Stimulated activated naive B cell treated with anti-CD40 and anti-IgM and Interleukin-4, amounts not matched to agents 10 μg/mL and 1 μg/mL and 100 μg/mL, for 72 hours (primary cell): ENCODE results near the gene GGT6.

Experiments used
- ATAC-seq, 2 donors: fragments of 150-1000 bp; cut with Tn5 transposase; replicated peaks; 2 replicates each; pipeline ENCODE4 v1.10.0; 2021; ENCODE audit warnings: moderate library complexity in 1 of 2
- DNase-seq: peaks from one replicate; pipeline ENCODE4 v3.0.0; 2021
- H3K27ac Mint-ChIP-seq: one replicate; pipeline ENCODE4 v1.8.0; 2022; ENCODE audit warnings: mild to moderate bottlenecking, mixed read lengths
- H3K27me3 Mint-ChIP-seq, 2 donors: one replicate each; pipeline ENCODE4 v1.8.0; 2022; ENCODE audit warnings: mixed read lengths in 2 of 2
- H3K36me3 Mint-ChIP-seq, 2 donors: one replicate each; pipeline ENCODE4 v1.8.0; 2022; ENCODE audit warnings: mixed read lengths in 2 of 2, mild to moderate bottlenecking in 1 of 2
- H3K4me1 Mint-ChIP-seq, 2 donors: one replicate each; pipeline ENCODE4 v1.8.0; 2022; ENCODE audit warnings: mixed read lengths in 2 of 2, mild to moderate bottlenecking in 1 of 2
- H3K4me3 Mint-ChIP-seq, 2 donors: one replicate each; pipeline ENCODE4 v1.8.0; 2022; ENCODE audit warnings: mild to moderate bottlenecking in 2 of 2, mixed read lengths in 2 of 2, moderate library complexity in 1 of 2
- H3K9me3 Mint-ChIP-seq, 2 donors: one replicate each; pipeline ENCODE4 v1.8.0; 2022; ENCODE audit warnings: mixed read lengths in 2 of 2, mild to moderate bottlenecking in 1 of 2

Gene GGT6

GRCh38 chr17:4574448-4575045, 14.2 kb upstream of the GGT6 start:
- no peak for ATAC-seq
- no peak overlapping the region for H3K4me3 Mint-ChIP-seq
- no peak overlapping the region for H3K27ac Mint-ChIP-seq
- H3K36me3 Mint-ChIP-seq = no peaks in the 10 kb centered on the region
- H3K27me3 Mint-ChIP-seq = peaks cover 17 to 31% of the 10 kb centered on the region in 2 donors
- no peaks in the 10 kb centered on the region for H3K9me3 Mint-ChIP-seq
- H3K4me1 Mint-ChIP-seq = peaks cover 10 to 12% of the 10 kb centered on the region in 2 donors
- DNase-seq = no peak

DNA sequence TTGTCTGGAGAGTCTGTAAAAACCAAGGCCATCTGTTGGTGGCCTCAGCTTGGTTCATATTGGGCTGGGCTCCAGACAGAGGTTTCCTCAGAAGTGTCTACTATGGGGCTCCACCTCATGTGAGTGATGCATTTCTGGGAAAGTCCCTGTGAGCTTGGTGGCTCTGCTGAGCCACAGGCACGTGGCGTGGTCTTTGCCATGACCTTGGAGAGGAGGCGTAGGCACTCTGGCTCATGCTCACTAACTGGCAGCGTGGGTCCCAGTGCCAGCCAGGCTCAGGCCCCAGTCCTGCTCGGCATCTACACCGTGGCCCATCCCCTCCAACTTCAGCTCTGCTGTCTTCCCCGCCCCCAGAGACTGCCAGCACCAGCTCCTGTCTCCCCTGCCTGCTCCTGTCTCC, 13.3 kb upstream of the GGT6 start:
- Mint-ChIP-seq H3K36me3 (no peaks in the 10 kb centered on the region), H3K27ac (no peak overlapping the region), H3K4me1 (peaks cover 10 to 12% of the 10 kb centered on the region in 2 donors), H3K27me3 (peaks cover 16 to 31% of the 10 kb centered on the region in 2 donors), H3K4me3 (no peak overlapping the region), H3K9me3 (no peaks in the 10 kb centered on the region)
- ATAC-seq = peak; percentile 99 to 100
- DNase-seq = peak; percentile 59

GRCh38 chr17:4573115-4573514, 12.7 kb upstream of the GGT6 start:
- no peak overlapping the region for H3K27ac Mint-ChIP-seq
- H3K27me3 Mint-ChIP-seq = peaks cover 16 to 31% of the 10 kb centered on the region in 2 donors
- H3K4me1 Mint-ChIP-seq = peaks cover 10 to 12% of the 10 kb centered on the region in 2 donors
- H3K36me3 Mint-ChIP-seq = no peaks in the 10 kb centered on the region
- ATAC-seq = no peak
- no peak for DNase-seq
- no peaks in the 10 kb centered on the region for H3K9me3 Mint-ChIP-seq
- H3K4me3 Mint-ChIP-seq = no peak overlapping the region

DNA sequence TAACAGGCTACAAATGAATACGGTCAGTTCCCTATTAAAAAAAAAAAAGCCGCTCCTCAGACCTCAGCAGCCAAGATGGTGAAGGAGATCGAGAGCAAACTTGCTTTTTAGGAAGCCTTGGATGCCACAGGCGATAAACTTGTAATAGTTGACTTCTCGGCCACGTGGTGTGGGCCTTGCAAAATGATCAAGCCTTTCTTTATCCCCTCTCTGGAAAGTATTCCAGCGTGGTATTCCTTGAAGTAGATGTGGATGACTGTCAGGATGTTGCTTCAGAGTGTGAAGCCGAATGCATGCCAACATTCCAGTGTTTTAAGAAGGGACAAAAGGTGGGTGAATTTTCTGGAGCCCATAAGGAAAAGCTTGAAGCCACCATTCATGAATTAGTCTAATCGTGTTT, 11.8 kb upstream of the GGT6 start:
- ATAC-seq = no peak
- H3K9me3 Mint-ChIP-seq = no peaks in the 10 kb centered on the region
- H3K4me3 Mint-ChIP-seq = no peak overlapping the region
- H3K27me3 Mint-ChIP-seq = peaks cover 16 to 31% of the 10 kb centered on the region in 2 donors
- no peak for DNase-seq
- no peaks in the 10 kb centered on the region for H3K36me3 Mint-ChIP-seq
- no peak overlapping the region for H3K27ac Mint-ChIP-seq
- H3K4me1 Mint-ChIP-seq = peaks cover 10 to 12% of the 10 kb centered on the region in 2 donors

GRCh38 chr17:4569591-4569990, 9.2 kb upstream of the GGT6 start:
- Mint-ChIP-seq H3K27me3 (peaks cover 11 to 15% of the 10 kb centered on the region in 2 donors), H3K27ac (no peak overlapping the region), H3K9me3 (no peaks in the 10 kb centered on the region), H3K4me1 (peaks cover 17 to 20% of the 10 kb centered on the region in 2 donors), H3K4me3 (no peak overlapping the region), H3K36me3 (no peaks in the 10 kb centered on the region)
- no peak for DNase-seq
- ATAC-seq = no peak

GRCh38 chr17:4566785-4567184, 6.4 kb upstream of the GGT6 start:
- peak; percentile 75 to 78 for ATAC-seq
- H3K27me3 Mint-ChIP-seq = peaks cover 7 to 9% of the 10 kb centered on the region in 2 donors
- no peaks in the 10 kb centered on the region for H3K9me3 Mint-ChIP-seq
- peaks cover 19 to 30% of the 10 kb centered on the region in 2 donors for H3K4me1 Mint-ChIP-seq
- no peak for DNase-seq
- H3K36me3 Mint-ChIP-seq = no peaks in the 10 kb centered on the region
- no peak overlapping the region for H3K4me3 Mint-ChIP-seq
- no peak overlapping the region for H3K27ac Mint-ChIP-seq

DNA sequence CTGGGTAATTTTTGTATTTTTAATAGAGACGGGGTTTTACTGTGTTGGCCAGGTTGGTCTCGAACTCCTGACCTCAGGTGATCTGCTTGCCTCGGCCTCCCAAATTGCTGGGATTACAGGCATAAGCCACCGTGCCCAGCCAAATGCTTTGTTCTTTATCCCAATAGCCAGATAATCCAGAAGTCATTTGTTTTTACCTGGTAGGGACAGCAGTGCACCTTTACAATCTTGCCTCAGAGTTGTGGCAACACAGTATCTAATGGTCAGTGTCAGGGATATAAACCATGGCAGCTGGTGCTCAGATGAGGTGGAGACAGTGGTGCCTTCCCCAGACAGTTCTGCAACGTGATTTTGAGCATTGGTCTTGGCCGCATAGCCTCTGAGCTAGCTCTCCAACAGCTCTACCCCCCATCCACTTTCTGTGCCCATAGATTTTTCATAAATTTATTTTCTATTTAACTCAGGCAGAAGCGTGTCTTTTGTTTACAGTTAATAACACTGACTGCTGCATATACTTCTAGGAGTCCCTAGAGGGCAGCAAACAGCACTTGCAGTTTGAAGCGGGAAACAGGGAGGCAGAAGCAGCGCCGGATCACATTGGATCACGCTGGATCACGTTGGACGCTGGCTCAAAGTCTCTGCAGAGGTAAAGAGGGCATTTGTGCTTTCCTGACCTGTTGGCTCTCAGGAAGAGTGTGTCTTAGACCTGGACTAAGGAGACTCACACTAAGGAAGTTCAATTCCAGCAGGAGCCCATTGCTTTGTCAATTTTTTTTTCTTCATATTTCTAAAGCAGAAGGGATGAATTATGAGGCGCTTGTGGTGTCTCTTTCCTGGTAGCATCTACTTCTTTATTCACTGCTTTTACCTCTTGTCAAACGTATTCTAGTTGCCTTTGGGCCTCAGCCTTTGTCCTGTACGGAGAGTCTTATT, 5.1 kb upstream of the GGT6 start:
- peak overlapping the region in 1 of 2 donors; percentile 63 for H3K4me3 Mint-ChIP-seq

DNA sequence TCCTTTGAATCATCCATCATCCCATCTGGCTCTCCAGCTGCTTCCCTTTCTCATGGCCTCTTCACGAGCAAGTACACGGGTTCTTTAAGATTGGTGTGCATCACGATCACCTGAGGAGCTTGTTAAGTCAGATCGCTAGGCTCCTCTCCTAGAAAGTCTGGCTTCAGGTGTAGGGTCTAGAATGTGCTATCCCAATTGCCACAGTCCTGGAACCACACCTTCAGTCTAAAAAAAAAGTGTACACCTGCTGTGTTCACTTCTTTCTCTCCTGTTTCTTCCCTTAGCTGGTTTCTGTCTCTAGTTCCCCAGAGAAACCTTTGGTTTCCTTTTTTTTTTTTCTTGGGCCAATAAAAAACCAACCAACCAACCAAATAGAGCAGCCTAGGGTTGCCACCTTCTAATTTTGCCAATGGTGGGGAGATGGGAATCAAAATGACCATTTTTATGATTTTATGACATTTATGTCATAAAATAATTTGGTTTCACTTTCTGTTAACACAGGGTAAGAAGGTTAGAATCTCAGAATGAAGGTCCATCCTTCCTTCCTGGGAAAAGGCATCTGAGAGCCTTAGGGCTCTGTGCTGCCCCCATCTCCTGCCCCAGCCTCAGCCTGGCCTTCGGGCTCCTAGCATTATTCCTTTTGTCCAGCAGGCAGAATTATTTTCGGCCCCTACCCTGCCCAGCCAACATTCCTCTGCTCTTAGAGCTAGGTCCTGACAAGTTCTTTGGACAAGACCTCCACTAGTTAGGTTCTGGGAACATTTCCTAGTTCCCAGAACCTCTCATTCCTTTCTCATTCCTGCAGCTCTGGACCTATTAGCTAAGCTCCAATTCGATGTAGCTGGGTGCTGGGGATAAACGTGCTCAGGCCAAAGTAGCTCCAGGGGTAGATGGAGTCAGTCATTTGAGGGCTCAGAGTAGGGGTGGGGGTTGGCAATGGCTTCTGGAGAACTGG, 1.9 kb upstream of the GGT6 start:
- no peak overlapping the region for H3K4me3 Mint-ChIP-seq
- peak; percentile 12 to 31 for ATAC-seq
- no peaks in the 10 kb centered on the region for H3K9me3 Mint-ChIP-seq
- H3K27me3 Mint-ChIP-seq = no peaks in the 10 kb centered on the region
- DNase-seq = no peak
- no peaks in the 10 kb centered on the region for H3K36me3 Mint-ChIP-seq
- H3K4me1 Mint-ChIP-seq = peaks cover 21 to 32% of the 10 kb centered on the region in 2 donors
- peak overlapping the region; percentile 4 for H3K27ac Mint-ChIP-seq

More for the DNA sequence above, 5.1 kb upstream of the GGT6 start:
- ATAC-seq = peak; percentile 70 to 73
- H3K9me3 Mint-ChIP-seq = no peaks in the 10 kb centered on the region
- no peaks in the 10 kb centered on the region for H3K36me3 Mint-ChIP-seq
- H3K27me3 Mint-ChIP-seq = no peaks in the 10 kb centered on the region
- H3K27ac Mint-ChIP-seq = no peak overlapping the region
- peaks cover 21 to 32% of the 10 kb centered on the region in 2 donors for H3K4me1 Mint-ChIP-seq
- no peak for DNase-seq

DNA sequence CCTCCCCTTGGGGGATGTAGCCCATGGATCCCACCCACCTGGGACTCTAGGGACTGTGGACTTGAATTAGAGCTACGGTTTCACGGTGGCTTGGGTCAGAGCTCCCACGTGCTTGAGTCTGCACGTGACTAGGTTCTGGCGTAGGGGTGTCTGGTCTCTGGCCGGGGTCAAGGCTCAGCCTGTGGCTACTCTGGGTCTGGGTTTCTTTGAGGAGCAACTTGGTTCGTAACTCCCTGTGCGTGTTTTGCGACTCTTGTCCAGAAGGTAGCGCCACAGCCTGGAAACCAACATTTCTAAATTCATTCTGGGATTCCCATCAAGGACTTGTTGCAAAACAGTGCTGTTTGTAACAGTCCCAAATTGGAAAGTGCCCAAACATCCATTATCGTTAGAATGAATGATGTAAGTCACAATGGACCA, 470 bp upstream of the GGT6 start:
- Mint-ChIP-seq H3K4me1 (peaks cover 22 to 34% of the 10 kb centered on the region in 2 donors), H3K27ac (no peak overlapping the region), H3K36me3 (no peaks in the 10 kb centered on the region), H3K9me3 (no peaks in the 10 kb centered on the region), H3K27me3 (no peaks in the 10 kb centered on the region), H3K4me3 (no peak overlapping the region)
- no peak for DNase-seq
- no peak for ATAC-seq

GRCh38 chr17:4559966-4560365, 411 bp downstream of the GGT6 start:
- no peaks in the 10 kb centered on the region for H3K27me3 Mint-ChIP-seq
- no peak for ATAC-seq
- H3K27ac Mint-ChIP-seq = no peak overlapping the region
- peaks cover 24 to 35% of the 10 kb centered on the region in 2 donors for H3K4me1 Mint-ChIP-seq
- peaks cover 0 to 3% of the 10 kb centered on the region in 2 donors for H3K36me3 Mint-ChIP-seq
- no peaks in the 10 kb centered on the region for H3K9me3 Mint-ChIP-seq
- DNase-seq = no peak
- H3K4me3 Mint-ChIP-seq = no peak overlapping the region

DNA sequence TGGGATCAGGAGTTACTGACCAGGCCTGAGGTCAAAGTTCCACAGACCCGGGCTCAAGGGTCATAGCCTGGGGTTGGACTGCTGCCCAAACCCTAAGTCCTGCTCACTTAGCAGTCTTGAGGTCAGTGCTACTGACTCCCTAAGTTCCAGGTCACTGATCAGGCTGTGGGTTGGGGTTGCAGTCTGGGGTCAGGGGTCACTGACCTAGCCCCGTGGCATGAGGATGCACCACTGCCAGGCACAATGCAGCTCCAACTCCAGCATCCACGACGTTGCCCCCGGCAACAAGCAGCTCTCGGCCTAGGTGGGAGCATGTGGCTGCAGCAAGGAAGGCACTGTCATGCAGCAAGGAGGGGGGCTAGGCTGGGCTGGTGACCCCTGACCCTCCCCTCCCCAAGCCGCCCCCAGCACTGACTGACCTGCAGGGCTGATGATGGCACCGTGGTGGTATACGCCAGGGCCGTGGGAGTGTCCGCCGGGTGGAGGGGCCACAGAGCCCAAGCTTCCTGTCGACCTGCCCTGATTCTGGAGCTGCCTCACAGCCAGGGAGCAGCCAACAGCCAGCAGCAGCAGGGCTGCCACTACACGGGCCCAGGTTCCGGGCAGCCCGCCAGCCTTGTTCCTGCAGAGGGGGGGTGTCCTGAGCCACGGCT, 1.1 kb downstream of the GGT6 start:
- Mint-ChIP-seq H3K27ac (no peak overlapping the region), H3K9me3 (no peaks in the 10 kb centered on the region)
- no peak for ATAC-seq

GRCh38 chr17:4558347-4558971, 1.9 kb downstream of the GGT6 start:
- H3K27ac Mint-ChIP-seq = peak overlapping the region; percentile 39
- no peaks in the 10 kb centered on the region for H3K9me3 Mint-ChIP-seq
- no peaks in the 10 kb centered on the region for H3K27me3 Mint-ChIP-seq
- ATAC-seq (no peak), DNase-seq (no peak)
- no peak overlapping the region for H3K4me3 Mint-ChIP-seq
- peaks cover 35 to 47% of the 10 kb centered on the region in 2 donors for H3K4me1 Mint-ChIP-seq
- peaks cover 0 to 14% of the 10 kb centered on the region in 2 donors for H3K36me3 Mint-ChIP-seq

More for the DNA sequence above, 1.1 kb downstream of the GGT6 start:
- H3K4me1 Mint-ChIP-seq = peaks cover 29 to 42% of the 10 kb centered on the region in 2 donors
- no peak overlapping the region for H3K4me3 Mint-ChIP-seq
- no peak for DNase-seq
- peaks cover 0 to 9% of the 10 kb centered on the region in 2 donors for H3K36me3 Mint-ChIP-seq
- no peaks in the 10 kb centered on the region for H3K27me3 Mint-ChIP-seq

GRCh38 chr17:4557626-4558346, 2.6 kb downstream of the GGT6 start:
- H3K4me1 Mint-ChIP-seq = peaks cover 30 to 41% of the 10 kb centered on the region in 2 donors
- peaks cover 2 to 14% of the 10 kb centered on the region in 2 donors for H3K36me3 Mint-ChIP-seq
- H3K9me3 Mint-ChIP-seq = no peaks in the 10 kb centered on the region
- ATAC-seq (no peak), DNase-seq (no peak)
- no peak overlapping the region for H3K4me3 Mint-ChIP-seq
- peak overlapping the region; percentile 39 for H3K27ac Mint-ChIP-seq
- H3K27me3 Mint-ChIP-seq = no peaks in the 10 kb centered on the region
